Panc1 (cell line): Measurements from ENCODE around the gene ACTN3.

Source experiments
- CTCF ChIP-seq: fragments of 450-650 bp; IDR thresholded peaks from 2 replicates; pipeline ENCODE4 v1.5.1; 2017; ENCODE audit warnings: mild to moderate bottlenecking
- POLR2AphosphoS5 ChIP-seq: IDR thresholded peaks from 2 replicates; pipeline ENCODE4 v1.6.1; 2012; ENCODE audit warnings: mild to moderate bottlenecking, low read depth, low read length, moderate library complexity
- SIN3A ChIP-seq: IDR thresholded peaks from 2 replicates; pipeline ENCODE4 v1.6.1; 2012; ENCODE audit warnings: low read depth, mild to moderate bottlenecking, low read length, moderate library complexity, borderline replicate concordance; ENCODE audit not compliant: insufficient read depth
- TCF7L2 ChIP-seq: IDR thresholded peaks from 2 replicates; pipeline ENCODE4 v1.6.1; 2011; ENCODE audit warnings: mild to moderate bottlenecking, low read depth, low read length, inconsistent platforms

- TF ChIP-seq CTCF = no peak
- no peak for TF ChIP-seq TCF7L2
- TF ChIP-seq SIN3A = no peak
- TF ChIP-seq POLR2AphosphoS5 = no peak
Measured at GRCh38 chr11:66550887-66551286, 4.2 kb downstream of the ACTN3 start.
